Stimulated activated CD4-positive, alpha-beta T cell treated with anti-CD3 and anti-CD28 coated beads, Interleukin-15, amount 100 ng/mL, for 48 hours (primary cell): ENCODE results near the gene THBS2.

Experiments
- DNase-seq, 2 donors: peaks; one replicate each; pipeline ENCODE4 v3.0.0-alpha.2; 2020; ENCODE audit warnings: low read depth in 2 of 2

THBS2 gene

GRCh38 chr6:169249057-169249456, 4.6 kb downstream of the THBS2 start:
- no peak for DNase-seq

GRCh38 chr6:169248521-169248971, 5.1 kb downstream of the THBS2 start:
- no peak for DNase-seq

- DNase-seq = no peak
Measured at GRCh38 chr6:169247991-169248390, 5.7 kb downstream of the THBS2 start.

- DNase-seq = no peak
Measured at GRCh38 chr6:169247419-169247818, 6.2 kb downstream of the THBS2 start.

- no peak for DNase-seq
Measured at GRCh38 chr6:169246445-169246844, 7.2 kb downstream of the THBS2 start.

- DNase-seq = no peak
Measured at GRCh38 chr6:169244684-169245383, 8.8 kb downstream of the THBS2 start.

GRCh38 chr6:169243661-169244060, 10.0 kb downstream of the THBS2 start:
- DNase-seq = no peak

GRCh38 chr6:169243186-169243585, 10.5 kb downstream of the THBS2 start:
- DNase-seq = no peak

GRCh38 chr6:169241688-169242350, 11.8 kb downstream of the THBS2 start:
- no peak for DNase-seq

- DNase-seq = no peak
Measured at GRCh38 chr6:169240591-169241390, 12.9 kb downstream of the THBS2 start.

GRCh38 chr6:169240125-169240524, 13.5 kb downstream of the THBS2 start:
- no peak for DNase-seq

GRCh38 chr6:169239181-169239580, 14.5 kb downstream of the THBS2 start:
- DNase-seq = no peak

- no peak for DNase-seq
Measured at GRCh38 chr6:169238766-169239165, 14.9 kb downstream of the THBS2 start.

- no peak for DNase-seq
Measured at GRCh38 chr6:169237496-169238134, 16.0 kb downstream of the THBS2 start.

GRCh38 chr6:169236988-169237387, 16.7 kb downstream of the THBS2 start:
- no peak for DNase-seq

- no peak for DNase-seq
Measured at GRCh38 chr6:169236545-169236944, 17.1 kb downstream of the THBS2 start.

- no peak for DNase-seq
Measured at GRCh38 chr6:169235286-169235685, 18.4 kb downstream of the THBS2 start.

GRCh38 chr6:169234634-169235033, 19.0 kb downstream of the THBS2 start:
- DNase-seq = no peak

GRCh38 chr6:169233832-169234231, 19.8 kb downstream of the THBS2 start:
- no peak for DNase-seq

GRCh38 chr6:169233181-169233580, 20.5 kb downstream of the THBS2 start:
- DNase-seq = no peak

- no peak for DNase-seq
Measured at GRCh38 chr6:169232507-169232931, 21.1 kb downstream of the THBS2 start.
